ENCODE results near the gene TRAK2.

TRAK2 gene

DNA sequence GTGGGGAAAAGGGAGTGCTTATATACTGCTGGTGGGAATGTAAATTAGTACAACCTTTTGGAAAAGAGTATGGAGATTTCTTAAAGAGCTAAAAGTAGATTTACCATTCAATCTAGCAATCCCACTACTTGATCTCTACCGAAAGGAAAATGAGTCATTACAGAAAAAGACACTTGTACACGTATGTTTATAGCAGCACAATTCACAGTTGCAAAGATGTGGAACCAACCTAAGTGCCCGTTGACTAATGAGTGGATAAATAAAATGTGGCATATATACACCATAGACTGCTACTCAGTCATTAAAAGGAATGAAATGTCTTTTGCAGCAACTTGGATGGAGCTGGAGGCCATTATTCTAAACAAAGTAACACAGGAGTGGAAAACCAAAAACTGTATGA is 123.6 kb downstream of the TRAK2 start:
- ChIA-PET POLR2A (no interaction called here), CTCF (no interaction called here)
- DNase-seq (ENCODE audit: extremely low spot score), result no peak
- TF ChIP-seq HDGF (IDR thresholded peaks at IDR 0.05; ENCODE audit: borderline replicate concordance), result no peak
- TF ChIP-seq SP1 (IDR thresholded peaks at IDR 0.05), result no peak

Data from HEK293T (cell line).